ENCODE measurements around the gene LRGUK. TPM values are rescaled to one million over a fixed set of nuclear protein-coding genes. Genes with fewer than 3 reads are reported as not detected.

Gene LRGUK
- total RNA-seq, 2 donors from 2014 or later: 0.14 to 0.19 TPM

GRCh38 chr7:134246347-134246746 lies 119.2 kb downstream of the LRGUK start:
- no peak for DNase-seq
- no peak overlapping the region for H3K27ac Mint-ChIP-seq
- no peak overlapping the region for H3K4me3 Mint-ChIP-seq
- peaks cover 7% of the 10 kb centered on the region for H3K27me3 Mint-ChIP-seq (ENCODE audit: low read depth)
- H3K9me3 Mint-ChIP-seq: no peaks in the 10 kb centered on the region
- ATAC-seq (replicated peaks in 1 of 2): no peak
- H3K36me3 Mint-ChIP-seq (ENCODE audit: insufficient read depth in 2 of 2): no peaks in the 10 kb centered on the region
- no peaks in the 10 kb centered on the region for H3K4me1 Mint-ChIP-seq (ENCODE audit: low read depth)

DNA sequence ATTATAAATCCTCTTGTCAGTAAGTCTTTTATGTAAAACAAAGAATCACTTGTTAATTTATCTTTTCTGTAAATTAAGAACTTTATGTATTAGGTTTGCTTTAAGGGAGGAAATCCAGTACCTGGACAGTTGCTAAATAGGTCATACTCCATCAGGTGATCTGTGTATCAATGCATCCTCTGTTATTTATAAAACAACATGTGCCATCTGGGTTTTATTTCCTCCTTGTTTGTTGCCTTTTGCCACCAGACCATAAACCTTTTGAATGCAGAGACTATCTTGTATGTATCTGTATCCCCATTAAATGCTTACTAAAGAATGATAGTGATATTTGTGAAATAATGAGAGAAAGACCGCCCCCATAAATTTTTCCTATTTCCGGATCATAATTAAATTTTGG lies 119.6 kb downstream of the LRGUK start:
- no peaks in the 10 kb centered on the region for H3K4me1 Mint-ChIP-seq (ENCODE audit: low read depth)
- DNase-seq (no peak), ATAC-seq (replicated peaks in 1 of 2) (no peak)
- peaks cover 7% of the 10 kb centered on the region for H3K27me3 Mint-ChIP-seq (ENCODE audit: low read depth)
- no peaks in the 10 kb centered on the region for H3K36me3 Mint-ChIP-seq (ENCODE audit: insufficient read depth in 2 of 2)
- H3K27ac Mint-ChIP-seq: no peak overlapping the region
- no peaks in the 10 kb centered on the region for H3K9me3 Mint-ChIP-seq
- H3K4me3 Mint-ChIP-seq: no peak overlapping the region

GRCh38 chr7:134248196-134248595 lies 121.1 kb downstream of the LRGUK start:
- Mint-ChIP-seq H3K27me3 (ENCODE audit: low read depth) (peaks cover 7% of the 10 kb centered on the region), H3K36me3 (ENCODE audit: insufficient read depth in 2 of 2) (peaks cover 0 to under 1% of the 10 kb centered on the region in 2 donors), H3K27ac (no peak overlapping the region), H3K4me1 (ENCODE audit: low read depth) (no peaks in the 10 kb centered on the region), H3K4me3 (no peak overlapping the region), H3K9me3 (peaks cover 0 to 2% of the 10 kb centered on the region in 2 donors)
- ATAC-seq (replicated peaks in 1 of 2): no peak
- no peak for DNase-seq

DNA sequence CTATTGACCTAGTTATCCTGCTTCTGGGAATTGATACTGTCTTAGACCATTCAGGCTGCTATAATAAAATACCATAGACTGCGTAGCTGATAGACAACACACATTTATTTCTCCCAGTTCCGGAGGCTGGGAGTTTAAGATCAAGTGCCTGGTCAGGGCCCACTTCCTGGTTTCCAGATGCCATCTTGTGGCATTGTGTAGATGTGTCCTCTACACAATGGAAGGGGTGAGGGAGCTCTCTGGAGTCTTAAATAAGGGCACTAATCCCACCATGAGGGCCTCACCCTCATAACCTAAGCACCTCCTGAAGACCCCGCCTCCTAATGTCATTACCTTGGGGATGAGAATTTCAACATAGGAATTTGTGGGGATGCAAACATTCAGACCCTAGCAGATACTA lies 127.2 kb downstream of the LRGUK start:
- H3K36me3 Mint-ChIP-seq (ENCODE audit: insufficient read depth in 2 of 2): peaks cover 0 to 1% of the 10 kb centered on the region in 2 donors
- ATAC-seq (replicated peaks in 1 of 2): no peak
- H3K4me1 Mint-ChIP-seq (ENCODE audit: low read depth): no peaks in the 10 kb centered on the region

DNA sequence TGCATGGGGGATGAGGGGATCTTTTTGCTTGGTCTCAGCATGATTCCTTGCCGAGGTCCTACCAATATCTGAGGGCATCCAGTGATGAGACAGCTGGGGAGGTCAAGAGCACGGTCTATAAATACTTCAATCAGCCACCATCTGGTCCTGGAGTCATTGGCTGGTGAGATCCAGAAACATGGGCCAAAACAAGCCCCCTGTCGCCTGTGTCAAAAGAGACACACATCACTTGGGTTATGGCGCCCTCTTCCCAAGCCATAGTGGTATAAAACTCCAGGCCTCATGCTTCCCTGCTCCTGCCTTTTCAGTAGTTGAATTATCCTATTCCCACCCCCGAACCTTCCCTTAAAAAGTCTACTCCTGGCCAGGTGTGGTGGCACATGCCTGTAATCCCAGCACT lies 128.7 kb downstream of the LRGUK start:
- Mint-ChIP-seq H3K9me3 (peaks cover 0 to 2% of the 10 kb centered on the region in 2 donors), H3K4me1 (ENCODE audit: low read depth) (no peaks in the 10 kb centered on the region), H3K27me3 (ENCODE audit: low read depth) (no peaks in the 10 kb centered on the region), H3K36me3 (ENCODE audit: insufficient read depth in 2 of 2) (peaks cover 0 to 1% of the 10 kb centered on the region in 2 donors), H3K4me3 (no peak overlapping the region), H3K27ac (no peak overlapping the region)
- DNase-seq: no peak
- no peak for ATAC-seq (replicated peaks in 1 of 2)

More for the DNA sequence above, 127.2 kb downstream of the LRGUK start:
- Mint-ChIP-seq H3K9me3 (peaks cover 0 to 2% of the 10 kb centered on the region in 2 donors), H3K27me3 (ENCODE audit: low read depth) (no peaks in the 10 kb centered on the region), H3K4me3 (no peak overlapping the region), H3K27ac (no peak overlapping the region)
- no peak for DNase-seq

- Mint-ChIP-seq H3K9me3 (peaks cover 4 to 8% of the 10 kb centered on the region in 2 donors), H3K27ac (no peak overlapping the region), H3K36me3 (ENCODE audit: insufficient read depth in 2 of 2) (peaks cover 0 to 3% of the 10 kb centered on the region in 2 donors), H3K27me3 (ENCODE audit: low read depth) (no peaks in the 10 kb centered on the region), H3K4me1 (ENCODE audit: low read depth) (no peaks in the 10 kb centered on the region), H3K4me3 (no peak overlapping the region)
- no peak for DNase-seq
- no peak for ATAC-seq (replicated peaks in 1 of 2)
Observed at GRCh38 chr7:134262322-134262721, 135.2 kb downstream of the LRGUK start.

DNA sequence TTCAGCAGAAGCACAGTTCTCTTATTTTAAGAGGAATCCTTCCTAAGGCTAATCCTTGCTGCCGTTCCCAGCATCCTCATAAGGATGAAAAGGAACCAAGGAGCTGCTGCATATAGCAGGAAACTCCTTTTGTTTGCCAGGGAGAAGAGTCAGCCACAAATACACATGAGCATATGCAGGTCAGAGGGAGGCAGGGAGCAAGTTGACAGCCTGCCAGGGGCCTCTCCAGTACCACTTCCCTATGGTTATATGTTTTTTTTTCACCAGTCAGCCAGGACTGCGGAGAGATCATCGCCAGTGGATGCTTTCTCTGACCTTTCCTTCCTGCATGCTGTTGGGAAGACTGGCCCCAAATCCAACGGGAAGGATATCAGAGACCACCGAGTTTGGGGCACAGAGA lies 149.8 kb downstream of the LRGUK start:
- H3K4me3 Mint-ChIP-seq: no peak overlapping the region
- no peak for DNase-seq

GRCh38 chr7:134278502-134279153 lies 151.5 kb downstream of the LRGUK start:
- H3K27ac Mint-ChIP-seq: no peak overlapping the region
- no peaks in the 10 kb centered on the region for H3K4me1 Mint-ChIP-seq (ENCODE audit: low read depth)
- H3K4me3 Mint-ChIP-seq: no peak overlapping the region
- no peak for DNase-seq
- peaks cover 43% of the 10 kb centered on the region for H3K27me3 Mint-ChIP-seq (ENCODE audit: low read depth)
- no peak for ATAC-seq (replicated peaks in 1 of 2)
- H3K9me3 Mint-ChIP-seq: no peaks in the 10 kb centered on the region
- no peaks in the 10 kb centered on the region for H3K36me3 Mint-ChIP-seq (ENCODE audit: insufficient read depth in 2 of 2)

More for the DNA sequence above, 149.8 kb downstream of the LRGUK start:
- no peaks in the 10 kb centered on the region for H3K36me3 Mint-ChIP-seq (ENCODE audit: insufficient read depth in 2 of 2)
- no peaks in the 10 kb centered on the region for H3K4me1 Mint-ChIP-seq (ENCODE audit: low read depth)
- no peak for ATAC-seq (replicated peaks in 1 of 2)
- H3K9me3 Mint-ChIP-seq: no peaks in the 10 kb centered on the region
- H3K27me3 Mint-ChIP-seq (ENCODE audit: low read depth): peaks cover 50% of the 10 kb centered on the region
- H3K27ac Mint-ChIP-seq: no peak overlapping the region

GRCh38 chr7:134279336-134279735 lies 152.2 kb downstream of the LRGUK start:
- no peak for ATAC-seq (replicated peaks in 1 of 2)
- H3K9me3 Mint-ChIP-seq: no peaks in the 10 kb centered on the region
- H3K4me3 Mint-ChIP-seq: no peak overlapping the region
- no peak overlapping the region for H3K27ac Mint-ChIP-seq
- no peaks in the 10 kb centered on the region for H3K36me3 Mint-ChIP-seq (ENCODE audit: insufficient read depth in 2 of 2)
- DNase-seq: no peak
- no peaks in the 10 kb centered on the region for H3K4me1 Mint-ChIP-seq (ENCODE audit: low read depth)
- H3K27me3 Mint-ChIP-seq (ENCODE audit: low read depth): peaks cover 43% of the 10 kb centered on the region

GRCh38 chr7:134279898-134280297 lies 152.8 kb downstream of the LRGUK start:
- H3K9me3 Mint-ChIP-seq: no peaks in the 10 kb centered on the region
- H3K27ac Mint-ChIP-seq: no peak overlapping the region
- peaks cover 40% of the 10 kb centered on the region for H3K27me3 Mint-ChIP-seq (ENCODE audit: low read depth)
- no peaks in the 10 kb centered on the region for H3K36me3 Mint-ChIP-seq (ENCODE audit: insufficient read depth in 2 of 2)
- DNase-seq (no peak), ATAC-seq (replicated peaks in 1 of 2) (no peak)
- no peak overlapping the region for H3K4me3 Mint-ChIP-seq
- no peaks in the 10 kb centered on the region for H3K4me1 Mint-ChIP-seq (ENCODE audit: low read depth)

GRCh38 chr7:134280508-134280907 lies 153.4 kb downstream of the LRGUK start:
- H3K27me3 Mint-ChIP-seq (ENCODE audit: low read depth): peaks cover 34% of the 10 kb centered on the region
- no peak for ATAC-seq (replicated peaks in 1 of 2)
- H3K4me1 Mint-ChIP-seq (ENCODE audit: low read depth): no peaks in the 10 kb centered on the region
- H3K9me3 Mint-ChIP-seq: no peaks in the 10 kb centered on the region
- no peak for DNase-seq
- no peak overlapping the region for H3K4me3 Mint-ChIP-seq
- H3K36me3 Mint-ChIP-seq (ENCODE audit: insufficient read depth in 2 of 2): no peaks in the 10 kb centered on the region
- H3K27ac Mint-ChIP-seq: no peak overlapping the region

GRCh38 chr7:134284011-134284410 lies 156.9 kb downstream of the LRGUK start:
- no peak overlapping the region for H3K27ac Mint-ChIP-seq
- ATAC-seq (replicated peaks in 1 of 2) (no peak), DNase-seq (no peak)
- peaks cover 18% of the 10 kb centered on the region for H3K27me3 Mint-ChIP-seq (ENCODE audit: low read depth)
- no peak overlapping the region for H3K4me3 Mint-ChIP-seq
- H3K36me3 Mint-ChIP-seq (ENCODE audit: insufficient read depth in 2 of 2): no peaks in the 10 kb centered on the region
- H3K4me1 Mint-ChIP-seq (ENCODE audit: low read depth): no peaks in the 10 kb centered on the region
- H3K9me3 Mint-ChIP-seq: no peaks in the 10 kb centered on the region

GRCh38 chr7:134284952-134285351 lies 157.8 kb downstream of the LRGUK start:
- peaks cover 10% of the 10 kb centered on the region for H3K27me3 Mint-ChIP-seq (ENCODE audit: low read depth)
- no peaks in the 10 kb centered on the region for H3K9me3 Mint-ChIP-seq
- no peaks in the 10 kb centered on the region for H3K36me3 Mint-ChIP-seq (ENCODE audit: insufficient read depth in 2 of 2)
- no peaks in the 10 kb centered on the region for H3K4me1 Mint-ChIP-seq (ENCODE audit: low read depth)
- ATAC-seq (replicated peaks in 1 of 2) (no peak), DNase-seq (no peak)
- no peak overlapping the region for H3K4me3 Mint-ChIP-seq
- H3K27ac Mint-ChIP-seq: no peak overlapping the region

Measured in activated T-cell treated with anti-CD3 and anti-CD28 coated beads, Interleukin-2, amount 50 U/mL, for 72 hours (primary cell).